Measurements from ENCODE around the gene PGS1. TPM values are rescaled to one million over a fixed set of nuclear protein-coding genes. Genes with fewer than 3 reads are reported as not detected.

The PGS1 gene
- total and polyA plus RNA-seq, 3 donors from 2014 or later = 34.9 to 58.4 (median 50.4) TPM

GRCh38 chr17:78351449-78352006 lies 26.9 kb upstream of the PGS1 start:
- peak overlapping the region; percentile 79 to 86 for H3K27ac ChIP-seq
- WGBS, 2 donors = 27 to 50% methylated on average over 2 to 16 of the region's 16 CpGs
- intact Hi-C loops (cut with DNase I; ENCODE audit: low total_unique reads) = no loop called here
- no peaks in the 10 kb centered on the region for H3K9me3 ChIP-seq
- H3K4me3 ChIP-seq = no peak overlapping the region
- no peak for TF ChIP-seq CTCF (IDR thresholded peaks at IDR 0.05)
- TF ChIP-seq POLR2A (IDR thresholded peaks at IDR 0.05) = no peak
- H3K36me3 ChIP-seq (ENCODE audit: low read depth, missing control alignments) = no peaks in the 10 kb centered on the region
- peaks cover 29% of the 10 kb centered on the region for H3K4me1 ChIP-seq
- DNase-seq = peak; percentile 92
- H3K27me3 ChIP-seq = no peaks in the 10 kb centered on the region

- H3K36me3 ChIP-seq (ENCODE audit: low read depth, missing control alignments) = no peaks in the 10 kb centered on the region
- peak overlapping the region; percentile 77 to 86 for H3K27ac ChIP-seq
- intact Hi-C loops (cut with DNase I; ENCODE audit: low total_unique reads) = no loop called here
- H3K27me3 ChIP-seq = no peaks in the 10 kb centered on the region
- H3K9me3 ChIP-seq = no peaks in the 10 kb centered on the region
- TF ChIP-seq POLR2A (IDR thresholded peaks at IDR 0.05) (no peak), CTCF (IDR thresholded peaks at IDR 0.05) (no peak)
- H3K4me3 ChIP-seq = no peak overlapping the region
- H3K4me1 ChIP-seq = peaks cover 44% of the 10 kb centered on the region
- WGBS, 2 donors = 77 to 79% methylated on average over 8 of the region's 8 CpGs
- DNase-seq = no peak
Measured at GRCh38 chr17:78353834-78354233, 24.6 kb upstream of the PGS1 start.

GRCh38 chr17:78355045-78355641 lies 23.3 kb upstream of the PGS1 start:
- no peak for TF ChIP-seq POLR2A (IDR thresholded peaks at IDR 0.05)
- no peak for TF ChIP-seq CTCF (IDR thresholded peaks at IDR 0.05)
- Histone ChIP-seq H3K27ac (no peak overlapping the region), H3K36me3 (ENCODE audit: low read depth, missing control alignments) (no peaks in the 10 kb centered on the region), H3K4me1 (peaks cover 44% of the 10 kb centered on the region), H3K4me3 (no peak overlapping the region), H3K9me3 (no peaks in the 10 kb centered on the region), H3K27me3 (no peaks in the 10 kb centered on the region)
- DNase-seq = no peak
- intact Hi-C loops (cut with DNase I; ENCODE audit: low total_unique reads) = no loop called here
- WGBS, 2 donors = 81 to 87% methylated on average over 9 of the region's 9 CpGs

- Histone ChIP-seq H3K27me3 (no peaks in the 10 kb centered on the region), H3K4me1 (peaks cover 44% of the 10 kb centered on the region), H3K4me3 (no peak overlapping the region), H3K27ac (no peak overlapping the region), H3K9me3 (no peaks in the 10 kb centered on the region), H3K36me3 (ENCODE audit: low read depth, missing control alignments) (no peaks in the 10 kb centered on the region)
- intact Hi-C loops (cut with DNase I; ENCODE audit: low total_unique reads) = no loop called here
- no peak for DNase-seq
- WGBS, 2 donors = 60 to 68% methylated on average over 3 of the region's 3 CpGs
- TF ChIP-seq CTCF (IDR thresholded peaks at IDR 0.05) = no peak
- TF ChIP-seq POLR2A (IDR thresholded peaks at IDR 0.05) = no peak
Measured at GRCh38 chr17:78355701-78356100, 22.7 kb upstream of the PGS1 start.
